ENCODE results near the gene PDCL3.

PDCL3 gene

DNA sequence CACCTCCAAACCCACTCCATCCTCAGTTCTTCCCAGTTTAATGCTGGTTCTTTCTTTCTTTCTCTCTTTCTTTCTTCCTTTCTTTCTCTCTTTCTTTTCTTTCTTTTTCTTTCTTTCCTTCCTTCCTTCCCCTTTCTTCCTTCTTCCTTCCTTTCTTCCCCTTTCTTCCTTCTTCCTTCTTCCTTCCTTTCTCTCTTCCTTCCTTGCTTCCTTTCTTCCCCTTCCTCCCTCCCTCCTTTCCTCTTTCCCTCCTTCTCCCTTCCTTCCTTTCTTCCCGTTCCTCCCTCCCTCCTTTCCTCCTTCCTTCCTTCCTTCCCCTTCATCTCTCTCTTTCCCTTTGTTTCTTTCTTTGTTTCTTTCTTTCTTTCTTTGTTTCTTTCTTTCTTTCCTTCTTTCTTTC is 50.9 kb downstream of the PDCL3 start:
- DNase-seq: no peak

DNA sequence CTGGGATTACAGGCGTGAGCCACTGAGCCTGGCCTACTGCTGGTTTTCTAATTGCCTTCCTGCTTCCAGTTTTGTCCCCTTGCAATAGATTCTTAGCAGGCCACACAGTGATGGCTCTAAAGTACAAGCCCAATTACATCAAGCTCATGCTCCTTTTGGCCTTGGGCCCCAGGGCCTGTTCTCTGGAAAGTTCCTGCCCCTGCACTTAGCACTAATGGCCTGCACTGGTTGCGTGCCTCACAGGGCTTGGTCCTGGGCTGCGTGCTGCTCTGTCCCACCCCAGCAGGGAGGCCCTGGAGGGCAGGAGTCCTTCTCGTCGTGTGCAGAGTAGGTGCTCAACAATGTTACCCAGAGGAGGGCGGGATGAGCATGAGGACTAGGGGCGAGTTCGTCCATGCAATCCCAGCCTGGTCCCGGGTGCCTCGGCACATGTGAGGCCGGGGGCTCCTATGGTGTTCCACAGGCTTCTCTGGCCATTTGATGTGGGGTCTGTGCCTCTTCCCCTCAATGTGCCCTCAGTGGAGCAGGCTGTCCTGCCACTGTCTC is 51.7 kb downstream of the PDCL3 start:
- no peak for DNase-seq

DNA sequence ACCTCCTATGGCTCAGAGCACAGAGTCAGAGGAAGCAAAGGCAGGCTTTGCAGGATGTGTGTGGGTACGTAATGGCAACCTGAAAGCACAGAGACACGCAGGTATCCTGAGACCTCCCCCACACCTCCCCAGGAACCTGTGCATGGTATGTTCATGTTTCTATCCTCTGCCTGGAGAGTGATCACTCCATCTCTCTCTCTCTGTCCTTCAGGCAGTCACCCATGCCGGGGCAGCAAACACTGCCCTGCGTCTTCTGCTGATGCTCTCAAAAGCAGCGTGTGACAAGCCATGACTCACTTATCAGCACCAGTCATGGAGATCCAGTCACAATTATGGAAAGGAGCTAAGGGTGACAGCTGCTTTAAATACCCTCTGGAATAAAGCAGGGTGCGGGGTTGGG is 52.7 kb downstream of the PDCL3 start:
- DNase-seq: no peak

DNA sequence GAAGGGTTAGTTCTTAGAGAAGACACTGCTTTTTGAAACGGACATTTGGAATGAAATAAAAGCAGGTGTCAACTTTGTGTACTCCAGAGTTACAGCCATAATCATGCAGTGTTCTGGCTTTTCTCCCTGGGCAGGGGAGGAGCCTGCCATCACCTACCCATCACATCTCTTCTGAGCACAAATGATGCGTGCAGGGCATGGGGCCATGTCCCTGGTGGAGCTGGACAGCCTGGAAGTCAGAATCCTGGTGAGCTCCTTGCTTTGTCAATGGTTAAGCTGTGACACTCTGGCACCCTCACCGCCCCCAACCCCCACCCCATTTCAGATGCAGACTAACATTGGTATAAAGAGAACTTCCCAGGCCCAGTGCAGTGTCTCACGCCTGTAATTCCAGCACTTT is 53.1 kb downstream of the PDCL3 start:
- no peak for DNase-seq

DNA sequence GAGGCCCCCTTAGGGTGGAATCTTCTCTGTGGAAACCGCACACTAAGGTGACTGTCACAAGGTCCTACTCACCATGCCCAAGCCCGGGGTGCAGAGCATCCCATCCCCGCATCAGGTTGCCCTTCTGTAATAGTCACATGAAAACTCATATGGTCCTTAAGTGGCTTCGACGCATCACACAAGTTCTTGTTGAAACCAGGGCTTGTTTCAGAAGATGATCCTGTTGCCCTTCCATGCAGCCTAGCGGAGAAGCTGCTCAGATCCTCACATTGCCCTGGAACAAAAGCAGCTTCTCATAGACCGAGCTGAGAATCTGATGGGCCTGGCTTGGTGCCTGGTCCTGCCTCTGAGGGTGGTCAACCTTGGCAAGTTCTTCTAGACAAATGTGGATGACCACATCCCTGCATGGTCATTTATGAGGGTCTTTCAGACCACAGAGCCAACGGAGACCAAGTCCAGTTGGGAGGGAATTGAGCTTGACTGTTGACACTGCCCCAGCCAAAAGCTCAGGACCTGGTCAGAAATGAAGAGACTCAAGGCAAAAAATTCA is 54.1 kb downstream of the PDCL3 start:
- DNase-seq: no peak

DNA sequence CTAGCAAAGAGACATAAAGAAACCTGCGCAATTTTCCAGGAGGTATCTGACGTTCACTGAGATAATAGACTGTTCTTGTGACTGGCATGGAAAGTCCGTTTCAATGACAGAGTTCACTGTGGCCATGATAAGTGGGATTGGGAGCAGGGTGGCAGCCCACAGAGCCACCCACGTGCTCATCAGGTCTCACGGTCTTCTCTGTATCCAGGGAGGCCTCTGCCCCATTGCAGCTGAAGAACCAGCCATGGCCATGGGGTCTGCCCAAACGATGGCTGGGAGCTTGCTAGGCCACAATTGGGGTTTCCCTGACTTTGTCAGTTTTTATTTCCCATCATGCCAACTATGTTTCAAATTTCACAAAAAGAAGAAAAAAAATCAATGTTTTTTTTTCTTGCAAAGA is 57.2 kb downstream of the PDCL3 start:
- no peak for DNase-seq

DNA sequence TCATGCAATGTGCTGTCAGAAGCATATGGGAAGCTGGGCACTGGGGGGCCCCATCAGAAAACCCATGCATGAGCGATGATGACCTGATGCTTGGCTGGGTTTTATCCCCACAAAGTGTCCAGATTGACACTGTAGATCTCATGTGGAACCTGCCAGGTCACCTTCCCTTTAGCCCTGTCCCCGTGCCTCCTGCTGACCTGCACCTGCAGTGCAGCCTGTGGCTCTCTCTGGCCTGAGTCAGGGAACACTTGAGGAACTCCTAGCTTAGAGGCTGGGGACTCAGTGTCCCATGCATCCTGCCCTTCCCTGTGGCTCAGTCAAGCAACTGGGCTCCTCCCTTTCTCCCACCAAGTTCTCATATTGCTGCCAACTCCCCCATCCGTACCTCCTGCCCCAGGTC is 57.7 kb downstream of the PDCL3 start:
- DNase-seq: no peak

DNA sequence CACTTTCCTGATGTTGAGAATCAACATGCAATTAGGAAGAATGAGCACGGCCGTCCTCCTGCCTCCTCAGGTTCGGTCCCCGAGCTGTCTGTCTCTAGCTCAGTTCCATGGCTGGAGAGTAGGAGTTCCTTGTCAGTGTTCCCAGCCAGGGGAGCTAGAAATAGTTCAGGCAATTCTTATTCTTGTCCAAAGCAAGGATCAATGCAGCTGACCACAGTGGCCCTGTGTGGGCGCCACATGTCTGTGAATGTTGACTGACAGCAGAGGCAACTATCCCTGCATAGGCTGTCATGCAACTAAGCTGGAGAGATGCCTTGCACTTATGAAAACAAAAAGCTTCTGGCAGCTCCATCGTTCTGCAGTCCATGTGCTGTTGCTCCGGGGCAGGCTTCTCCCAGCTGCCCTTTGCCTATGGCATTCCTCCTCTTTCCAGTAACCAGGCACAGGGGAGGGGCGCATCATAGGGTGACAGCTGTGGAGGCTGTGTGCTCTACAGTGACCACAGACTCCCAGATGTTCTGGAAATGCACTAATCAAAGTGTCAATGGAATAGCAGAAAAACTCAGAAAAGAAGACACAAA is 58.7 kb downstream of the PDCL3 start:
- DNase-seq: no peak

DNA sequence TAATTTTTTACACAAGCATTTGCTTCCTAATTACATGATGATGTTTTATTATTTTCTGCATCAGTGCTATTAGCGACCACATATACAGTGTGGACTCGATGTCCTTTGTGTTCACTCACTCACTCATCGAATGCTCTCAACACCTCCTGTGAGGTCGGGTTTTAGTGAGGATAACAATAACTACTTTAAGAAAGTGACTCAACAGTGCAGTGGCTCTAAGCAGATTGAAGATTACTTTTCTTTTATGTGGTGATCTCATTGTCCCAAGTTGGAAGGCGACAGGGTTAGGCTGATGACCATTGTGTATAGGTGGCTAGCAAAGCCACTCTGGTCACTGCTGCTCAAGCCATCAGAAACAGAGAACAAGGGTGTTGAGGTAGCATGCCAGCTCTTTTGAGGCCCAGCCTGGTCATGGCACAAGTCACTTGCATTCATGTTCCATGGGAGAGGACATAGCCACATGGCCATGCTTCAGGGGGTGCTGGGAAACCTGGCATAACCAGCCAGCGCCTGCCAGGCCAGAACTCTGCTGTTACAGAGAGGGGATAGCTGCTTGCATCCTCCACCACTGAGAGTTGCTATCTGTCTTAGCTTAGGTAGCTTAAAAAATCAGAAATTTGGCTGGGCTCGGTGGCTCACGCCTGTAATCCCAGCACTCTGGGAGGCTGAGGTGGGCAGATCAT is 60.4 kb downstream of the PDCL3 start:
- DNase-seq: no peak

DNA sequence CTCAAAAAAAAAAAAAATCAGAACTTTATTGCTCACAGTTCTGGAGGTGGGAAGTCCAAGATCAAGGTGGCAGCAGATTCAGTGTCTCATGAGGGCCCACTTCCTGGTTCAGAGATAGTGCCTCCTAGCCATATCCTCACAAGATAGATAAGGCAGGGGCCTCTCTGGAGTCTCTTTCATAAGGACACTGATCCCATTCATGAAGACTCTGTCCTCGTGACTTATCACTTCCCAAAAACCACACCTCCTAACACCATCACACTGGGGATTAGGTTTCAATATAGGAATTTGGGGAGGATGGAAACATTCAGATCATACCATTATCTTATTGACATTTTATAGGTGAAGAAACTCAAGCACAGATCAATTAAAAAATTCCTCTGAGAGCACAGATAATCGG is 61.1 kb downstream of the PDCL3 start:
- DNase-seq: no peak

DNA sequence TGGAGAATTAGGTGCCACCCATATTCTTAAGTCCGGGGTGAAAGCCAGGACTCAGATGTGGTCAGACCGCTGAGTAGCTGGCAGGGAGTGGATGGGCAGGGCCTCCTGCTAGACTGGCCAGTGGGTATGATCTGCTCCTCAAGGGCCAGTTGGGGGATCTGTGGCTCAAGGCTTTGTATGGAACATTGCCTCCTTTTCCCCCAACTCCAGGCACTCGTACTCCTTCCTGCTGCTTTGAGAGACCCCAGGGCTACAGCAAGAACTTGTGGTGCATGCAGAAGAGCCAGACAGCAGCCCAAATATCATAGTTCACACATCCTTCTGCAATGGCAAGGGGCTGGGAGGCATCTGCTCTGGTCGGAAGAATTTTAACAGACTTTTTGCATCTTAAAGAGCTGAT is 61.7 kb downstream of the PDCL3 start:
- DNase-seq: no peak

DNA sequence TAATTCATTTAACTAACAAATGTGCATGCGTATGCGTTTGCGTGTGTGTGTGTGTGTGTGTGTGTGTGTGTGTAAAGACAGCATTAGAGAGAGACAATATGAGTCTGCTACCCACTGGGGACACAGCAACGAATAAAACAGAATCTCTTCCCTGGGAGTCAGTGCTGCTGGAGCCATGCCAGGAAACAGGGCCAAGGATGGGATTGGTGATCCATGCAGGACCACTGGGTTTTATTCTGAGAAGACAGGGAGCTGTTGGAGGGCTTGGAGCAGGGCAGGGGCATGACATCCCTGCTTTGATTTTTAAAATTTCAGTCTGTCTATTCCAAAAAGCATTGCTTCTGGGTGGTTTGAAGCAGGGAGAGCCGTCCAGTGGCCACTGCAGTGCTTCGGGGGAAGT is 62.9 kb downstream of the PDCL3 start:
- peak in 1 of 2 experiments; percentile 7 for DNase-seq

Data from NCI-H446 (cell line).